ENCODE results near the gene DAGLA.

Gene DAGLA

DNA sequence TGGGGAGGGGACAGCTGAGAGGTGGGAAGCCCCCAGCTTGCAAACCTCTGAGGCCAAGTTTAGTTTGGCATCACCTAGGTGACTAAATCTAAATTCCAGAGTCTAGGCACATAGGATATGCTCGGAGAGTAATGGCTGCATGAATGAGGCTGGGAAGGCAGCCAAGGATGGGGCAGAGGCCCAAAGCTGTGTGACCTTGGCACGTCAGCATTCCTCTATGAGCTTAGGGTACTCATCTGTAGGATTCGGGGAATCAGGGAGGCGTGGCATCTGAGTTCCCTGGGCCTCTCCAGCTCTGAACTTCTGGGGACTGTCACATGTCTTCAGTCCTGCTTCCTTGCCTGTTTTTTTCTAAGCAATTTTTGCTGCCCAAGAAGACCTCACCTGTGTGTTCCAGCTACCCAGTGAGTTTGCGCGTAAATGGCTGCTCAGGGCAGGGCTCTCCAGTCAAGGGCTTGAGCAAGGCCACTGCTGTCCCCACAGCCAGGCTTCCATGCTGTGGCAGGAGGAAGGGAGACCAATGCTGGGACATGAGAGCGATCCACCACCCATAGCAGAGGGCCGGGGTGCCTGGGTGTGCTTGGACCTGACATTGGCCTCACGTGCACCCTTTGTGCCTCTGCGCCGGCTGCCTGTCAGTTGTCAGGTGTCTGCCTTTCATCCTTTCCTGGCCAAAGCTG lies 13.9 kb downstream of the DAGLA start:
- DNase-seq: no peak

DNA sequence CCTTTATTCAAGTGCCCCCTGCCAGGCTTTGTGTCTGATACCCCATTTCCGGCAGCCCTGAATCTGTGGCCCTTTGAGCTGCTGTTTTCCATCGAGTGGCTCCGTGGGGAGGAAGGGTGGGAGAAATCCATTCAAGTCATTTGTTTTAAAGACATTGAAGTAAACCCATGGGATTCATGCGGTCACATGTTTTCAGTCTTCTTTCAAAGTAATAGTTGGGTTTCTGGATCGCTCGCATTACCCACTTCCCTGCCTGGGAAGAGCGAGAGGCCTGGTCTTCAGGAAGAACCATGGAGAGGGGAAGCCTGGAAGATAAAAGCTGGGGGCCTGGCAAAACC lies 14.4 kb downstream of the DAGLA start:
- DNase-seq: no peak

DNA sequence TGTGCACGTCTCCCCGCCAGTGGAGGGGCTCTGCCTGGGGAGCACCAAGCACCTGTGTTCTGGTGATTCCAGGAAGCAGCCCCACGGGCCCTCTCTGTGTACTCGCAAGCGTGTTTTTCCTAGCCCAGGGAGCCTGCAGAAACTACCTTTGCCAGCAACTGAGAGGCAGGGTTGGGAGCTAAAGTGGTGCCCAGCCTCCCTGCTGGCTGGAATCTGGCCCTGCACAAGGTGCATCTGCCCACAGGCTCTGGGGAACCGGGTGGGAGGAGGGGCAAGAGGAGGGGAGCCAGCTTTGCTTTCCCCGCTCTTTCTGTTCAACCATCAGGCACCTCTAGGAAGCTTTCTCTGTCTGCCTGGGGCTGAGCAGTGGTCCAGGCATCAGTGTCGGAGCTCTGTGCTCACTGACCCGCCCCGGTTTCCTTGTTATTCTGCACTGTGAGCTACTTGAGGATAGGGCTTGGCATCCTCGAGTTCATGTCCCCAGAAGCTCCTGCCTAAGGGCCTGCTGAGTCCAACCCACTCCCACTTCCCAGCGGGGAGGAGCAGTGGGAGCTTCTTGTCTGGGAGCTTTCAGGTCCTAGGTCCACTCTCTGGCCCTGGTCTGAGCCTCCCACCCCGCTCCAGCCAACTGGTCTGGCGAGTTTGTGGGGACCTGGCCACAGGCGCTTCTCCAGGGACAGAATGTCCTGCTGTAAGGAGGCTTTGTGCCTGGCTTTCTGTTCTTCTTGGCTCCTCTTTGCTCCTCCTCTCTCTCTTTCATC lies 14.9 kb downstream of the DAGLA start:
- DNase-seq: no peak

DNA sequence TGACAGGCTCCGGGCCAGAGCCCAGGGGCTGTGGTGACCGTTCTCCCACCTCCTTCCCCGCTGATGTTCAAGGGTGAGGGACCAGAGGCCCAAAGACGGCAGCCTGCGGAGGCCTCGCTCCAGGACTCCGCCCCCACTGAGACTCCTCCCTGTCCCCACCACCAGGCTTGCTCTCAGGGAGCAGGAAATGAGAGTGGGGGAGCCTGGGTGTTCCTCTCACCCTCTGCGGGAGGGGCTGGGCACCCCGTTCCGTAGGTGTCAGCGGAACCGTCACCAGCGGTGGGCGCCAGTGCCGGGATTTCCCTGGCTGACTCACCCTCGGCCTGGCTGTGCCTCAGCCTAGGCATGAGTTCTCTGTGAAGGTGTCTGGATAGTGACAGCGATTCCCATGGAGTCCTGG lies 15.7 kb downstream of the DAGLA start:
- peak; percentile 95 for DNase-seq

DNA sequence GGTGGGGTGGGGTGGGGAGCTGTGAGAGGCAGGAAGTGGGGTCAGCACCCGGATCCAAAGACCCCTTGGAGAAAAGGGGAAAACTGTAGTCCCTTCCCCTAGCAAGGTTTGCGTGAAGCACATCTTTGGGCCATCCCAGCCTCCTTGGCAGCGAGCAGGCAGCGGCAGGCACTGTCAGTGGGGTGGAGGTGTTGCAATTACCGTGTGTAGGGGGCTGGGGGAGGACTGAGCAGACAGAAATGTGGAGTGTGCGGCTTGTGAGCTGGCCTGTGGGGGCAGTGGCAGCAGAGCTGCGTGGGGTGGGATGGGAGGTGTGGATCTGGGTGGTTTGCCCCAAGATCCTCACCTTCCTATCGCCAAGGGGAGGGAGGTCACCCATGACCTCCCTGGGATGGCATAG lies 16.4 kb downstream of the DAGLA start:
- DNase-seq: no peak

DNA sequence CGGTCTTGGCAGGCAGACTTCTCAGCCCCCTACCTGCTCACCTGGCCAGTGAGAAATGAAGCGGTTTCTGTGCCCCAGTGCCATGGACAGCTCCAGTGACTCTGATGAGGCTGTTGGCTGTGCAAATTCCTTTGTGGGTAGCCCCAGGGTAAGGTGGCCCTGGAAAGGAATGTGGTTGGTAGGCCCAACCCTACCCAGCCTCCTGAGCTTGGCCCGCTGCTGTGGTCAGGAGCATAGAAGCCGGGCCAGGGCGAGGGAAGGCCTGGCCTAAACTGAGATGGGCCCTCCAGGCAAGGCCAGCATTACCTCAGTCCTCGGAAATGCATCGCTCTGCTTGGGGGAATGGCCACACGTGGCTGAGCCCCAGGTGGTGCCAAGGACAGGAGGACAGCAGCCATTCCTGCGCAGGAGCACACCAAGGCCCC lies 16.9 kb downstream of the DAGLA start:
- DNase-seq: no peak

DNA sequence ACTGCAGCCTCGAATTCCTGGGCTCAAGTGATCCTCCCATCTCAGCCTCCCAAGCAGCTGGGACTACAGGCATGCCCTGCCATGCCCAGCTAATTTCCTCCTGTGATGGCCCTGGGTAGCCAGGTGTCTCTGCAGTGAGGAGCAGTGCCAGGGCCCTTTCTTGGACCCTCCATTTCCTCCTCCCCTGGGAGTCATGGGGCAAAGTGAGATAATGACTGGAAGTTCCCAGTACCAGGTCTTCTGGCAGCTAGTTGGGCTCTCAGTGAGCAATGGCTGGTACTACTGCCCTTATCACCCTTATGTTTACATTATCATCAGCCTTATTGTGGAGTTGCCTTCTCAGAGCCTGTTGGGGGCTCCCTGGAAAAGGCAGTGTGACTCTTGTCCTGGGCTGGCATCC lies 17.6 kb downstream of the DAGLA start:
- DNase-seq: no peak

DNA sequence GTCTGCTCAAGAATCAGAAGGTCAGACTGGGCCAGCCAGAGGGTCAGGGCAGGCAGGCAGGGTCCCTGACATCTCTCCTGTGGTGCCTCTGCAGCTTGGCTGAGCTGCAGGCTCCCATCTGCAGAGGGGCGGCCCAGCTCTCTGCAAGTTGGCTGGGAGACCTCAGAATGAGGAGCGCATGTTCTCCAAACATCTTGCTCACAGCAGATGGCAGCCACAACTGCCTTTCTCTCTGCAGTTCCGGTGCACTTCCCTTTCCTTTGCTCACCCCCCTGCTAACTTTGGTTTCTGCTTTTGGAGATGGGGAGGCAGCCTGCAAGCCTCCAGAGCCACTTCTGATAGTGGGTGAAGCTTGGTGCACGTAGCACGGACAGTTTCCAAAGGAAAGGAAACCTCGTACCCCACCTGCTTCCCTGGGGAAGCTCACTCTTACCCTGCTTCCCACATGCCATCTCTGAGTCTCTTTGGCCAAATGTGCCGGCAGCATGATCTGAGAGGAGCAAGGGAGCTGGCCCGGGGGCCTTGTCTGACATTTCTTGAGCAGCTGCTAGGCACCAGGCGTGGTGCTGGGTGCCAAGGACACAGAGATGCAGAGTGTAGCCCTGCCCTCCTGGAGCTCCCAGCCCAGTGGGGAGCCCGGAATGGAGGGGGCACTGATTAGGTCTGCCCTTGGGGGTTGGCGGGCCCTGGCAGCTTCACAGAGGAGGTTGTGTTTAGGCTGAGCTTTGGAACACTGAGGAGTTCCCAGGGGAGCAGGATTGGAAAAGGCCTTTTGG lies 18.2 kb downstream of the DAGLA start:
- peak; percentile 44 for DNase-seq

DNA sequence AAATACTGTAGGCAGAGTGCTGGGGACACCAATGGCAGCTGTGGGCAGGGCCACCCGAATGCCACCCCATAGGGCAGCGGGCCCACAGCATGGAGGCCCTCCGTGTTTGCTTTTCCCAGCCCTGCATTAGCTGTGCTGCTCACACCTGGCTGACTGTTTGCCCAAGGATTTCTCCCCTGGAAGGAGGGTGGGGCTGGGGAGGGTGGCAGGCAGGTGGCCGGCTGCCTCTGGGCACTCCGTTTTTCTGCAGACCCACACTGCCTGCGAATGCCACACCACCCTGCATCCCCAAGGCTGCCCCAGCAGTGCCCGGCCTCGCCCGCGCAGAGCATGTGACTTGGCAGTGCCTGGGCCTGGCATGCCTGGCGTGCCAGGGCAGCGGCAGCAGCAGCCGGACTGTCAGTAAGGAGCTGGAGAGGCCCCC lies 19.6 kb downstream of the DAGLA start:
- no peak for DNase-seq

DNA sequence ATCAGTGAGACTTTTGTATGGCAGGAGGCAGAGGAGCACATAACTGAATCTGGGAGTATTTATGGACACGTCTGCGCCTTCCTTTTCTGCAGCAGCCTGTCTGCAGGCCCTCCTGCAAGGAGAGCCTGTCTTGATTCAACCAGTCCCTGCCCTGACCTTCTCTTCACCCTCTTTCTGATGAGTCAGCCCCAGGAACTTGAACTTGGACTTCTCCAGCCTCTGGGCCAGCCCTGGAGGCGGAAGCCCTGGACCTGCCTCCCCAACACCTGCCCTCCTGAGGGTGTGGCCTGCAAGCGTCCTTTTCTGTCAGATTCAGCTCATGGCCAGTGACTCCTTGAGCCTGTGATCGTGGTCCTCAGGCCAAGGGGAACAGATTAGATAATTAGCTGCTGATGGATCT lies 20.0 kb downstream of the DAGLA start:
- no peak for DNase-seq

DNA sequence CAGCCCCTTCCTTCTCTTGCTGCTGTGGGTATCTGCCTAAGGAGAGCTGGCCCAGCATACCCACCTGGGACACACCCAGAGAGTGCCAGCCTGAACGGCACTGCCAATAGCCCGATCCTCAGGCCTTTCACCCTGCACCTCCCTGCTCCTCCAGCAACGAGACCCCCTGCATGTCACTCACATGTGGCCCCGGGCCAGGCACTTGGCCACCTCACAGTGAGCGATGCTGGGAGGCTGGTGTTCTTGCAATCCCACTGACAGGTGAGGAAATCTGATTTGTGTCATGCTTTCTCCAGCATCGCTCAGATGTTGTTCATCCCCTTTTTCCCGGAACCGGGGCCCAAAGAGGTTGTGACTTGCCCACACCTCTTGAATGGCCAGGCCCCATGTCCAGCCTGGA lies 20.5 kb downstream of the DAGLA start:
- DNase-seq: no peak

DNA sequence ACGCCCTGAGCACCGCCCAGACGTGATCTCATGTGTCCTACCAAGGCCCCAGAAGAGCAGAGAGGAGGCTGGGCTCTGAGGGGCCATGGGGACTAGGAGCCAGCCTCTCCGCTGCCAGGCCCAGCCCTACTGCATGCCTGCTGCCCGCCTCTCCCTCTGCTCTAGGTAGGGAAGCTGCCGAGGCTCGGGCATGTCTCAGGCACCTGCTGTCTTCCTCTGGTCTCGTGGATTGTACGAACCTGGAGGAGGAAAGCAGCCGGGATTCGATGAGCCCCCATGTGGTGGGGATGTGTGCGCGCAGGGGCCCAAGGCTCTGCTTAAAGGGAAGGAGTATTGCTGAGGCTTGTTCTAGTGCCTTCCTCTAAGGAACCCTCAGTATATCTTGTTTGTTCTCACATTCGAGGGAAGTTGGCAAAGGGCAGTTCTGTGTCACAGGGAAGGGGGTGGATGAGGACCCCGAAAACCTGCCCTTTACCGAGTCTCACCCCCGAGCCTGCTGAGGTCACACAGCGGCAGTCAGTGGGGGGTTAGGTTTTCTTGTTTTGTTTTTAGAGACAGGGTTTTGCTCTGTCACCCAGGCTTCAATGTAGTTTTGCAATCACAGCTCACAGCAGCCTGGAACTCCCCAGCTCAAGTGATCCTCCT lies 21.2 kb downstream of the DAGLA start:
- peak; percentile 35 for DNase-seq

DNA sequence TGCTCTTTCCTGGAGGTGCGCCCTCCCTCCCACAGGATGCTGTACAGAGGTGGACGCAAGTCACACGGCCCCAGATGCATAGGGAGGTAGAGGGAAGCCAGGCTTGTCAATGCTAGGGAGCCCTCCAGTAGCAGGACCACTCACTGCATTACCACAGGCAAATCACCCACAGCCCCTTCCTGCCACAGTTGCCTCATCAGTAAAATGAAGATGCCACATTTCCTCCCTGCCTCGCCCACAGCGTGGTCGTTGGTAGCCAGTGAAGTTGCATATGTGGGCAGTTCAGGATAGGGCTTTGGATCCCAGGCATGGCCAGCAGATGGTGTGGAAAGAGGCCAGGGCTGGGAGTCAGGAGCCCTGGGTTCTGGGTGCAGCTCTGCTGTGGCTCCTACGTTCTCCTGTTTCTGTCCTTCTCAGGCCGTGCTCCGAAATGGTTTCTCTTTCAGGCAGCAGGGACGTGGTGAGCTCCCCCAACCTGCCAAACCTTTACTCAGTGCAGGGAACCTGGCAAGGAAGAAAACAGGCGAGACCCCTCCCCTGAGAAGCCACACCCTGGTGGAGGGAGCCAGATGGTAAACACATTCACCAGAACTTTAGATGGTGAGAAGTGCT lies 22.6 kb downstream of the DAGLA start:
- no peak for DNase-seq

DNA sequence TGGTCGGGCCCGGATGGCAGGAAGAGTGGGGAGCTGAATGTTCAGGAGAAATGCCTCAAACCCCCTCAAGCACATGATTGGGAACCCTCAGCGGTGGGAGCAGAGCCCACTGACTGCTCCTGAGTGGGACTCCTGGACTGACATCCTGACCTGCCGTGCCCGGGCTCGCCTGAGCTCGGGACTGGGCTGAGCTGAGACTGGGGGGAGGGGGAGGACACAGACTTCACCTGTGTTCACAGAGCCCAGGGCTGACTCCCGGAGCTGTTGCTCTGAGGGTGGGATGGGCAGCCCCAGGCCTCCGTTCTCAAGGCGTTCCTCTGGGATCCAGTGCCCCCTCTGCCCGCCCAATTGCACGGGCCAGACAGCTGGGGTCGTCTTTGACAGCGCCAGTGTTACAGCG lies 24.6 kb downstream of the DAGLA start:
- DNase-seq: no peak

DNA sequence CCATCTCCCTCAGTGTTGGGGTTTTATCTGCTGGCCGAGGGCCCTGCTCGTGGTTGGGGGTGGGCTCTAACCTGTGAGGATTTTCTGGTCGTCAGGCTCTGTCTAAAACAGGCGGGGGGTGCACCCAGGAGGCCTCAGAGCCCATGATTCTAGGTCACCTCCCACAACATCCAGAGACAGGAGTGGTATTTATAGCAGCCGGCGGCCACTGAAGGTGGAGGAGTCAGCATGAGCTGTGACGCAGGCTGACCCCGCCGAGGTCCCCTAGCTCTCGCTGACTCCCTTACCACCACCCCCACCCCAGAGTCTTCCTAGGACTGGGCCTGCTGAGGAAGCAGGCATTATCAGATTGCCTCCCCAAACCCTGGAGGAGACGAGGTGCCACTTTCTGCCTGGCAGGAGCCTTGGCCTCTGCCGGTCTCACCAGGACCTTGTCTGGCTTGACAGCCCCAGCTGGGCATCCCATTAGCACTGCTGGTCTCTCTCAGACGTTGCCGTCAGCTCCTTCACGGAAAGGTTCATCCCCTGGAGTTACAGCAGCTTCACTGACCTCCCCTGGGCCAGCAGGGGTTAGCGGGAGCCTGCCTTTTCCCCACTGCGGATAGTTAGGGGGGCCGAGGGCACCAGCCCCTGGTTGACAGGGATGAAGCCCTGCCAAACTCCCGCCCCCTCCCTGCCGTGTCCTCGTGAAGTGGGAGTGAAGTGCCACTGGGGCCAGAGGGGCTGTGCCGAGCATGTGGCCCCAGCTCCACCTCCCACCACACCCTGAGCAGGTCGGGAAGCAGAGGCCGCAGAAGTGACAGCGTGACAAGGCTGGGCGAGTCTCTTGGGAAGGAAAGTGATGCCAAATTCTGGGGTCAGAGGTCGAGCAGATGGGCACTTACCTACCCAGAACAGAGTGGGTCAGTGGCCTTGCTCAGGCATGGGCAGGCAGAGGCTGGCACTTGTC lies 26.5 kb downstream of the DAGLA start:
- DNase-seq: no peak

DNA sequence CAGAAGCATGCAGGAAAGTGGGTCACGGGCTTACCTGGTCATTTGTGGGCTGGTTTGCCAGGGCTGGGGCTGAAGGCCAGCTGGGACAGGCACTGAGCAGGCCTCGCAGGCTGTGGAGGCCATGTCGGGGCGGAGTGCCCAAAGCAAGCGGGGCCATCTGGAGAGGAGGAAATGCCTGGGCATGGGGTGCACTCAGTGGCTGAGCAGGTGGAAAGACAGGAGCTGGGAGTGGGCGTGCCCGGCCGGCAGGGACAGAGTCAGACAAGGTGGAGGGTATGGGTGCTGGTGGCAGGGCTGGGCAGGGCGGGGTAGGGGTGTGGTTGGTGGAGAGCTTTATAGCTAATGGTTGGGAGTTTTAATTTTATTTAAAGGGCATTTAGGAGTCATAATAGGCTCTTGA lies 27.4 kb downstream of the DAGLA start:
- DNase-seq: no peak

DNA sequence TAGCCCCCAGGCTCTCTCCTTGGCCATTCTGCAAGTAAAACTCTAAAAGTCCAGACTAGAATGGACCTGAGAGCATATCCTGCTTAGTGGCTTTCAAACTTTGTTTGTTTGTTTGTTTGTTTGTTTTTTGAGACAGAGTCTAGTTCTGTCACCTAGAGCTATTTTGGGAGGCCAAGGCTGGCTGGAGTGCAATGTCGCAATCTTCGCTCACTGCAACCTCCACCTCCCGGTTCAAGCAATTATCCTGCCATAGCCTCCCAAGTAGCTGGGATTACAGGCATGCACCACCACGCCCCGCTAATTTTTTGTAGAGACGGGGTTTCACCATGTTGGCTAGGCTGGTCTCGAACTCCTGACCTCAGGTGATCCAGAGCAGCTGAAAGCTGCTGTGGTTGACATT lies 28.9 kb downstream of the DAGLA start:
- no peak for DNase-seq

DNA sequence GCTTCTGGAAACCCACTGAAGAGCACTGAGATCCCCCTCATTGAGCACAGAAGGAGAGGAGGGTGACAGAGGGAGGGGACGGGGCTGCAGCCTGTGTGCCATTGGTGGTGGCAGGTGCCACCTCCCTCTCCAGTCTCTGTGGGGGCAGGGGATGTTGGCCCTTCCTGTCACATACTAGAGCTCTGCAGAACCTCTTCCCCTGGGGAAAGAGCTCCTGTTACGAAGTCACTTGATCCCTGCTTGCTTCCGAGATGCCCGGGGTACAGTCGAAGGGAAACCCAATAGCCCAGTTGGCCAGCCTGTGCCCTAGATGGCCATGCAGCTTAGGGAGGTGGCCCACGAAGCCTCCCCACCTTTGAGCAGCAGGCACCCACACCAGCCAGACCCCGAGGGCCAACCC lies 29.4 kb downstream of the DAGLA start:
- no peak for DNase-seq

DNA sequence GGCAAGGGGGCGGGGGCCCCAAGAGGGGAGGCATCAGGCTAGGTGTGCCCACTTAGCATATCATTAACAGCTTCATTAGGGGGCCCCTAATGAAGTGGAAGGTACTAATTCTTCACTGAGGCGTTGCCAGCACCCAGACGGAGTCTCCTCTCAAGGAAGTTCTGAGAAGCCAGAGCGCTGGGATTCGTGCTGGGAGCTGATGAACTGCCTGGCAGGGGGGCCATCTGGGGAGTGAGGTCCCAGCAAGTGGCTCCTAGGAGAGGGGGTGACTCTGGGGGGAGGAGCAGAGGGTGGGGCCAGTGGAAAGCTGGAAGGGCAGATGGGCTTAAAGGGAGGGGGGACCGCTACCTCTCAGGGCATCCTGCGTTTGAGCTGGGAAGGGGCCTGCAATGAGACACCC lies 29.8 kb downstream of the DAGLA start:
- no peak for DNase-seq

DNA sequence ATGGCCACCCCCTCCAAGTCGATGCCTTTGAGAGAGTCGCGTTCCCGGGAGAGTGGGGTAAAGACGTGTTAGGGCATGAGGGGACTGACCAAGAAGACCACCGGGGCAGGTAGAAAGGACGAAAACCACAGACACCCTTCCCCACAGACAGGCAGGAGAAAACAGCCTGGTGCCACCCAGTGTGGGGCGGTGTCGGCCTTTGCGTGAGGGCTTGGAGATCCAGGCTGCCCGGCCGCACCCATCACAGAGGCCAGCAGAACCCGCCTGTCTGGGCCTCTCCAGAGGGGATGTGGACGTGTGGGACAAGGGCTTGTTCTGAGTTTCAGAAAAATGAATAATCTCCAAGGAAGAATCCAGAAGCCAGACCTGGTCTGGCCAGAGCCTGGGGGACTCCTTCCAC lies 30.8 kb downstream of the DAGLA start:
- DNase-seq: no peak

DNA sequence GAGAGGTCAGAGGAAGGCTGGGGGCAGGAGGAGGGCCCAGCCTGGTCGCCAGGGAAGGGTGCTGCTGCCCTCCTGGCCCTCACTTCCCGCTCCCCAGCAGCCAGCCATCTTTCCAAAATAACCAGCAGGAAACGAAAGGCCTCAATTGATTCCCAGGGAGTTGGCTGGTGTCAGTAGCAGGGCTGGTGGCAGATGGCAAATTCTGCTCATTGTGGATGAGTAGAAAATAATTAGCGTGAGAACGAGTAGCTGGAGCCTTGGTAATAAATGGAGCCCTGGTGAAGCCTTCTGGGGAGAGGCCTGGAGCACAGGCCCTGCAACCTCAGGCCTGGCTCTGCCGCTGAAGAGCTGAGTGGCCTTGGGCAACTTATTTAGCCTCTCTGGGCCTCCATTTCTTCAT lies 31.3 kb downstream of the DAGLA start:
- no peak for DNase-seq

DNA sequence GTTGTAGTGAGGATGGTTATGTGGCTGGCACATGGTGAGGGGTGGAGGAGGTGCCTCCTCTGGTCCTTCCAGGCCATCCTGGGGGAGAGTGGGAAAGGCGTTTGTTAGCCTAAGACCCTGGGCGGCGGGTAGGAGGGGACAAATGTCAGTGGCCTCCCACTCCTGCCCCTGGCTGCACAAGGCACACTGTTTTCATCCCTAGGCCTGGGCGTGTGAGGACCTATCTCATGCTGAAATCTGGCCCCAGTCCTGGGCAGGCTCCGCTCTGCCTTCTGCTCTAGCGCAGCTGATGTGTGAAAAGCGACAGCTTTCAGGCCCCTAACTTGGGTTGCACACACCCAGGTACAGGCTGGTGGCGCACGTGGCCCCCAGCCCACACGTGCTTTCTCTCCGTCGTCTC lies 32.1 kb downstream of the DAGLA start:
- no peak for DNase-seq

All from CD4-positive, alpha-beta T cell treated with Interleukin-17A for 4 hours (primary cell).